ENCODE results near the gene PAK1IP1.
"Not testable (repeated sequence)": the region's sequence is repeated elsewhere in the genome, so short reads cannot be mapped to it uniquely, and the experiment has no call there.

The PAK1IP1 gene

GRCh38 chr6:10690651-10691445 is 3.9 kb upstream of the PAK1IP1 start:
- no peak for DNase-seq (ENCODE audit: low read depth in 2 of 3, low spot score in 2 of 3)

DNA sequence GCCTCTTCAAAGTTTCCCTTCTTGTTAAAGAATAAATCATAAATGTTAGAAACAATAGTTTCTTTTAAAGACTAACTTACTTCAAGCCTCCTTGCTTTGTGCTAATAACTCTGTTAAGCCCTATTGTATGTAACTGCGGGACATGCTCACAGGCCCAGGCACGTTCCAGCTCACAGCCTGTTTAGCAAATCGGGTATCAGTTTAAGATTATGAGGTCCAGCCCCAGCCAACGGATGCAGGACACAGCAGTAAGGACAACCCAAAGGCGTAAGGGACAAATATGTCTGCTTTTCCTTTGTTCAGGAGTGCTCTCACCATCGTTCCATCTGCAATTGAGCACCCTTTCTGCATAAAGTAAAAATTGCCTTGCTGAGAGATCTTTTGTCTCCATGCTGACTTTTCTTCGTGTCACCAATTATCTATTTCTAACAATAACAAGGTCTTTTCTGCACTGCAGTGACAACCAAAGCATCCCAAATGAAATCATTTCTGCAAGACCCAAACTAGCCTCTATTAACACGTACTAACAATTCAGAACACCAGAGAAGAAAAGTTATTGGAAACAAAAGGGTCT is 1.7 kb upstream of the PAK1IP1 start:
- DNase-seq (ENCODE audit: low read depth in 2 of 3, low spot score in 2 of 3) = no peak

- DNase-seq (ENCODE audit: low read depth in 2 of 3, low spot score in 2 of 3) = no peak
These were observed 400 bp downstream of the PAK1IP1 start for GRCh38 chr6:10695086-10695657.

DNA sequence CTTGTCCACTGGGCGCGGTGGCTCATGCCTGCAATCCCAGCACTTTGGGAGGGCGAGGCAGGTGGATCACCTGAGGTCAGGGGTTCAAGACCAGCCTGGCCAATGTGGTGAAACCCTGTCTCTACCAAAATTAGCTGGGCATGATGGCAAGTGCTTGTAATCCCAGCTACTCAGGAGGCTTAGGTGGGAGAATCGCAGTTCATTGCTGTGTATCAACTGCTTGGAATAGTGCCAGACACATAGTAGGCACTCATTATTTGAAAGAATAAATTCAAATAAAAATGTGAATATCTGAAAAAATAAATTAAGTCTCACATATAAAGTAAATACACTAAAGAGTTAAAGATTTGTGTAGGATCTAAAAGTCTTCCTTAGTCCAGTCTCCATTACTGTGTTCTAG is 1.9 kb downstream of the PAK1IP1 start:
- DNase-seq (ENCODE audit: low read depth in 2 of 3, low spot score in 2 of 3) = no peak

DNA sequence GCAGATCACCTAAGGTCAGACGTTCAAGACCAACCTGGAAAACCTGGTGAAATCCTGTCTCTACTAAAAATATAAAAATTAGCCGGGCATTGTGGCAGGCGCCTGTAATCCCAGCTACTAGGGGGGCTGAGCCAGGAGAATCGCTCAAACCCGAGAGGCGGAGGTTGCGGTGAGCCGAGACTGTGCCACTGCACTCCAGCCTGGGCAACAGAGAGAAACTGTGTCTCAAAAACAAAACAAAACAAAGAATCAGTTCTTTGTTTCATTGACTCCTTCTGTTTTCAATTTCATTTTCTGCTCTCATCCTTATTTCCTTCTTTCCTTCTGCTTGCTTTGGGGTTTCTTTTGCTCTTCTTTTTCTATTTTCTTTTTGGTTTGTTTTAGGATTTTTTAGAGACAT is 19.2 kb downstream of the PAK1IP1 start:
- no peak for DNase-seq (ENCODE audit: low read depth in 2 of 3, low spot score in 2 of 3)

GRCh38 chr6:10719296-10719963 is 24.7 kb downstream of the PAK1IP1 start:
- peak in 1 of 3 experiments; percentile 19 for DNase-seq (ENCODE audit: low read depth in 2 of 3, low spot score in 2 of 3)

DNA sequence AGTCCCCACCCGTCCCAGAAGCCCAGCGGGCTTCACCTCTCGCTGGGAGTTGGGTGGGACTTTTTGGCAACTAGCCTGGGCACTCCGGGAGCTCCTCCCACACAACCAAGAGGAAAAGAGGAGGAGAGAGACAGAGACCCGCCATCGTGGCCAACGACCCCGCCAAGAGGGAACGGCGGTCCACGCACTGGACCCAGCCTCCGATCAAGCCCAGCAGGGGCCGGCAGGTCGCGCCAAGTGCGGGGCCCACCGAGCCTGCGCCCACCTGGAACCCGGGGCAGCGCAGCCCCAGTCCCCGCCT is 25.1 kb downstream of the PAK1IP1 start:
- DNase-seq (ENCODE audit: low read depth in 2 of 3, low spot score in 2 of 3) = no peak

GRCh38 chr6:10720265-10720959 is 25.6 kb downstream of the PAK1IP1 start:
- DNase-seq (ENCODE audit: low read depth in 2 of 3, low spot score in 2 of 3) = peak; percentile 12 to 51 (median 26)

GRCh38 chr6:10720960-10721849 is 26.4 kb downstream of the PAK1IP1 start:
- DNase-seq (ENCODE audit: low read depth in 2 of 3, low spot score in 2 of 3) = not testable (repeated sequence)

- no peak for DNase-seq (ENCODE audit: low read depth in 2 of 3, low spot score in 2 of 3)
These were observed 27.2 kb downstream of the PAK1IP1 start for GRCh38 chr6:10721850-10722569.

- DNase-seq (ENCODE audit: low read depth in 2 of 3, low spot score in 2 of 3) = no peak
These were observed 27.7 kb downstream of the PAK1IP1 start for GRCh38 chr6:10722570-10722819.

GRCh38 chr6:10722820-10723566 is 28.2 kb downstream of the PAK1IP1 start, which contains the start of gene TMEM14C:
Gene TMEM14C, plus strand, starts transcription at chr6:10723070. Its CDS starts 1,544 bp downstream, at chr6:10724614.
- DNase-seq (ENCODE audit: low read depth in 2 of 3, low spot score in 2 of 3) = peak; percentile 66 to 85 (median 79)

DNA sequence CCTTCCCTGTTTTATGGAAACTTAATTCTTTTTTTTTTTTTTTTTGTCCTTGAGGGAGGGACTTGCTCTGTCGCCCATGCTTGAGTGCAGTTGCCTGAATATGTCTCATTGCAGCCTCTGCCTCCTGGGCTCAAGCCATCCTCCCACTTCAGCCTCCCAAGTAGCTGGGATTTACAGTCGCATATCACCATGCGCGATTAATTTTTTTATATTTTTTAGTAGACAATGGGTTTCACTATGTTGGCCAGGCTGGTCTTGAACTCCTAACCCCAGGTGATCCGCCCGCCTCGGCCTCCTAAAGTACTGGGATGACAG is 28.8 kb downstream of the PAK1IP1 start:
- DNase-seq (ENCODE audit: low read depth in 2 of 3, low spot score in 2 of 3) = no peak

DNA sequence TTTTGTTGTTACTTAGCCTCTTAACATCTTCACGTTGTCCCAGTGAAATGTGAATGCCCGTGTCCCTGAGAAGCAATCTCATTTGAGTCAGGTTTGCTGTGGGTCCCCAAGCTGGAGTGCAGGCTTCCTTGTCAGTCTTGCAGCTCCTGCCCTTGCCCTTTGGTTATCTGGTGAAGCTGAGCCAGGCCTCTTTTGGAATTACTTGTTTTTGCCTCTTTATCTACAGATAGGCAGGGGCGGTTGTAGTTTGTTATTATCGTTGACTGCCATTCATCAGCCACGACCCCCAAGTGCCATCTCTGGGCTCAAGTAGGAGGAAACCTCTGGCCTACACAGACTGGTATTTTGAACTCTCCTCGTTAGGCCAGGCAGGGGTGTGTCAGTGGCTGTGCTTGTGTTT is 30.3 kb downstream of the PAK1IP1 start:
- no peak for DNase-seq (ENCODE audit: low read depth in 2 of 3, low spot score in 2 of 3)

DNA sequence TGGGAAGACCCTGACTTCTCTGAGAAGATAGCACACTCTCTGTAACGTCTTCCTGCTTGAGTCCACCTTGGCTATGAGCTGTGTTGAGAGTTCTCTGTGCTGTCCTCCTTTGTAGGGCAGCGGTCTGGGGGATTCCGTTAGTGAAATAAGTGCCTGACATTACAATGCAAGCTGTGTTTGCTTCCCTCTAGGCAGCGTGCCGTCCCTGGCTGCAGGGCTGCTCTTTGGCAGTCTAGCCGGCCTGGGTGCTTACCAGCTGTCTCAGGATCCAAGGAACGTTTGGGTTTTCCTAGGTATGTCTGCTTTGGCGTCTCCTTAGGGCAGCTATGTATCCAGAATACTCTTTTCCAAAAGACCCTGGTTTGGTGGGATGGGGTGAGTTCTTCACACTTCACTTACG is 30.9 kb downstream of the PAK1IP1 start:
- DNase-seq (ENCODE audit: low read depth in 2 of 3, low spot score in 2 of 3) = no peak

DNA sequence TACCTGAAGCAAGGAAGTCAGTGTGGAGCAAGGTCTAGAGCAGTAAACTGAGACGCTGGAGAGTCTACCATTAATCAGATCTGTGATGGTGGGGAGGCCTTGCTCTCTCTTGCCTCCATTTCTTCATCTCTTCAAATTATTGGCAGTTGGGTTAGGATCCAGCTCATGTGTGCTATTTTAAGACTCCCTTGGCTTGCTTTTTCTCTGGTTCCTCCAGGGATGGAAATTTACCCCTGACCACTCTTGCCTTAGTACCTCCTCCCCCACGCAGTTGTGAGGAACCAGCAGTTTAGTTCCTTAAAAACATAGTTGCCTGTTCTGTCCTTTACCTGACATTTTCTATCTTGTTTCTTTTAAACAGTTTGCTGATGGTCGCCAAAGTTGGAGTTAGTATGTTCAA is 35.5 kb downstream of the PAK1IP1 start:
- no peak for DNase-seq (ENCODE audit: low read depth in 2 of 3, low spot score in 2 of 3)

- DNase-seq (ENCODE audit: low read depth in 2 of 3, low spot score in 2 of 3) = no peak
These were observed 38.5 kb downstream of the PAK1IP1 start for GRCh38 chr6:10733151-10733715.

DNA sequence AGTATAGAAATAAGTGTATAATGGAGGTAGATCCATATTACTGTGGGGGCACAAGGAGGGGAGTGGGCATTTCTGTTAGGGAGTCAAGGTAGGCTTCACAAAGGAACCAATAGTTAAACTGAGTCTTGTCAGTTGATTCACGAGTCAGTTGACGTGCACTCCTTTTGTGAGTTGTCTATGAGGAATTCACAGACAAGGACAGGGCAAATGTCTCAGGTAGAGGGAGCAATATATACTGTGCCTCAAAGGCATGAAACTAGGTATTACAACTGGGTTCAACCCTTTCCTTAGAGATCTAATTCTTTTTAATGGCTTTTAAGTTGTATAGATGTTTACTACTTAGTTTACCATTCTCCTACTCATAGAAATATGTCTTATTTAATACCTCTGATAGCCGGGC is 39.1 kb downstream of the PAK1IP1 start:
- no peak for DNase-seq (ENCODE audit: low read depth in 2 of 3, low spot score in 2 of 3)

DNA sequence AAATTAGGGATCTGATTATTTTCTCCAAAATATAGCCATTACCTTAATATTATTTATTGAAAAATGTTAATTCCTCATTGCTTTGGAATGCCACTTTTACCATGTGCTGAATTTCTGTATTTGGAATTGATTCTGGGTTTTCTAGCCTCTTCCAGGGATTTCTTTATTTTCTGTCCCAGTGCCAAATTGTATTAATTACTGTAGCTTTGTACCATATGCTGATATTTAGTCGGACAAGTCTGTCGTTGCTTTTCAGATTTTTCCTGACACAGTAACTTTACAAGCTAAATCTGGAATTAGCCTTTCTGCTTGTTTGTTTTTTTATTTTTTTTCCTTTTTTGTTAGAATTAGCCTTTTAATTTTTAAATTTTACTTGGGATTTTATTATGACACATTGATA is 42.0 kb downstream of the PAK1IP1 start:
- DNase-seq (ENCODE audit: low read depth in 2 of 3, low spot score in 2 of 3) = no peak
